ENCODE measurements around the gene FBXO11. TPM values are rescaled to one million over a fixed set of nuclear protein-coding genes. Genes with fewer than 3 reads are reported as not detected.

FBXO11 gene
- total and polyA plus RNA-seq, 2 donors (not counting 1 experiment from before 2014, with no cell fraction given) = 37.7 to 81.6 TPM

- H4K20me1 ChIP-seq (ENCODE audit: control insufficient read depth, extremely low read depth, insufficient read depth, low read length) = no peaks in the 10 kb centered on the region
- H2AFZ ChIP-seq (ENCODE audit: low read length) = no peak overlapping the region
Observed at GRCh38 chr2:47876912-47877311, 29.4 kb downstream of the FBXO11 start.

GRCh38 chr2:47872941-47873340, 33.4 kb downstream of the FBXO11 start:
- H3K36me3 ChIP-seq (ENCODE audit: control insufficient read depth, insufficient read depth, low read length) = no peaks in the 10 kb centered on the region
- H4K20me1 ChIP-seq (ENCODE audit: control insufficient read depth, extremely low read depth, insufficient read depth, low read length) = no peaks in the 10 kb centered on the region
- no peak for TF ChIP-seq EZH2 (IDR thresholded peaks at IDR 0.05; ENCODE audit: low read length, missing control alignments)
- TF ChIP-seq CTCF (conservative IDR thresholded peaks at IDR 0.05 in 1 of 2, IDR thresholded peaks at IDR 0.05 in 1 of 2; ENCODE audit: low read depth in 1 of 2, low read length in 2 of 2) = no peak
- H3K4me2 ChIP-seq (ENCODE audit: extremely low read depth, insufficient read depth, low read length) = no peak overlapping the region
- no peak overlapping the region for H2AFZ ChIP-seq (ENCODE audit: low read length)
- H3K4me3 ChIP-seq (replicated peaks in 1 of 4; ENCODE audit: control extremely low read depth in 1 of 4, insufficient read depth in 1 of 4, low read depth in 3 of 4, low read length in 4 of 4) = no peak overlapping the region
- H3K79me2 ChIP-seq (ENCODE audit: control insufficient read depth, insufficient read depth, low read length) = peaks cover 73% of the 10 kb centered on the region
- H3K9ac ChIP-seq (ENCODE audit: insufficient read depth, low read length) = no peak overlapping the region
- H3K4me1 ChIP-seq (ENCODE audit: control insufficient read depth, extremely low read depth, insufficient read depth, low read length) = no peaks in the 10 kb centered on the region
- H3K27ac ChIP-seq (ENCODE audit: insufficient read depth, low read length) = no peak overlapping the region
- no peaks in the 10 kb centered on the region for H3K9me3 ChIP-seq (ENCODE audit: control insufficient read depth, insufficient read depth, low read depth, low read length)
- no peaks in the 10 kb centered on the region for H3K27me3 ChIP-seq (ENCODE audit: control insufficient read depth, insufficient read depth, low read length)
- DNase-seq (ENCODE audit: low read depth in 2 of 2) = no peak

More at GRCh38 chr2:47876912-47877311, 29.4 kb downstream of the FBXO11 start:
- no peak overlapping the region for H3K4me3 ChIP-seq (replicated peaks in 1 of 4; ENCODE audit: control extremely low read depth in 1 of 4, insufficient read depth in 1 of 4, low read depth in 3 of 4, low read length in 4 of 4)
- no peaks in the 10 kb centered on the region for H3K4me1 ChIP-seq (ENCODE audit: control insufficient read depth, extremely low read depth, insufficient read depth, low read length)
- TF ChIP-seq CTCF (conservative IDR thresholded peaks at IDR 0.05 in 1 of 2, IDR thresholded peaks at IDR 0.05 in 1 of 2; ENCODE audit: low read depth in 1 of 2, low read length in 2 of 2) (no peak), EZH2 (IDR thresholded peaks at IDR 0.05; ENCODE audit: low read length, missing control alignments) (no peak)
- no peaks in the 10 kb centered on the region for H3K9me3 ChIP-seq (ENCODE audit: control insufficient read depth, insufficient read depth, low read depth, low read length)
- DNase-seq (ENCODE audit: low read depth in 2 of 2) = no peak
- H3K79me2 ChIP-seq (ENCODE audit: control insufficient read depth, insufficient read depth, low read length) = peaks cover 76% of the 10 kb centered on the region
- no peak overlapping the region for H3K4me2 ChIP-seq (ENCODE audit: extremely low read depth, insufficient read depth, low read length)
- H3K36me3 ChIP-seq (ENCODE audit: control insufficient read depth, insufficient read depth, low read length) = no peaks in the 10 kb centered on the region
- H3K9ac ChIP-seq (ENCODE audit: insufficient read depth, low read length) = no peak overlapping the region
- no peaks in the 10 kb centered on the region for H3K27me3 ChIP-seq (ENCODE audit: control insufficient read depth, insufficient read depth, low read length)
- H3K27ac ChIP-seq (ENCODE audit: insufficient read depth, low read length) = no peak overlapping the region

DNA sequence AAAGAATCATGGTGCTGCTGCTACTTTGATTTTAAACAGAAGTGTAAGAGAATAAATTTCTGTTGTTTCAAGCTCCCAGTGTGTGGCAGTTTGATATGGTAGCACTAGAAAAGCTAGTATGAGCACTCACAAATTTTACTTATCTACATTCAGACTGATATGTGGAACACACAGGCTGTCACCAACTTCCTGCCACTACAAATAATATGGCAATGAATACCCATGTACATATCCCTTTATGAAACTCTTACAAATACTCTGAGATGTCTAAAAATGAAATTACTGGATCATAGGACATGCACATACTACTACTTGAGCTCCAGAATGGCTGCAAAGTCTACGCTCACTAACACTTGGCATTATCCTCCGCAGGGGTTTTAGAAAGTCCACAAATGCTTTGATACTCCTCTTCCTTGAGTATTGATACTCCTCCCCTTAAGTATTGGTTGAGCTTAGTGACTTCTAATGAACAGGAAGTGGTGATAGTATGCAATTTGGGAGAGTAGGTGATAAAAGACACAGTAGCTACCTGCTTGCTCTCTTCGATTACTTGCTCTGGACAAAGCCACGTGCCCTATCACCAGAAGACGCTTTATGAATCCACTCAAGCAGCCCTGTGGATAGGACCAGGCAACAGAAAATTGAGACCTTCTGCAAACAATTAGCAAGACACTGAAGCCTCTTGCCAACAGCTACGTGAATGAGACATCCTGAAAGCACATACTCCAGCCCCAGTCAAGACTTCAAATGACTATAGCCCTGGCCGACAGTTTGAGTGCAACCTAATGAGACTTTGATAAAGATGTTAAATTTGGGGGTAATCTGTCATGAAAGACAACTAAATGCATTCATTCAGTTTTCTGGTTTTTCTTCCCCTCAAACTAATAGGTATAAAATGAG, 35.4 kb downstream of the FBXO11 start:
- TF ChIP-seq EZH2 (IDR thresholded peaks at IDR 0.05; ENCODE audit: low read length, missing control alignments) = no peak
- H3K9me3 ChIP-seq (ENCODE audit: control insufficient read depth, insufficient read depth, low read depth, low read length) = no peaks in the 10 kb centered on the region
- H3K27ac ChIP-seq (ENCODE audit: insufficient read depth, low read length) = no peak overlapping the region
- H3K27me3 ChIP-seq (ENCODE audit: control insufficient read depth, insufficient read depth, low read length) = no peaks in the 10 kb centered on the region
- H3K36me3 ChIP-seq (ENCODE audit: control insufficient read depth, insufficient read depth, low read length) = no peaks in the 10 kb centered on the region
- no peak overlapping the region for H2AFZ ChIP-seq (ENCODE audit: low read length)
- H3K4me3 ChIP-seq (replicated peaks in 1 of 4; ENCODE audit: control extremely low read depth in 1 of 4, insufficient read depth in 1 of 4, low read depth in 3 of 4, low read length in 4 of 4) = no peak overlapping the region
- no peak overlapping the region for H3K4me2 ChIP-seq (ENCODE audit: extremely low read depth, insufficient read depth, low read length)
- H4K20me1 ChIP-seq (ENCODE audit: control insufficient read depth, extremely low read depth, insufficient read depth, low read length) = peaks cover 4% of the 10 kb centered on the region
- no peak overlapping the region for H3K9ac ChIP-seq (ENCODE audit: insufficient read depth, low read length)
- peak in 1 of 2 donors; percentile 13 for DNase-seq (ENCODE audit: low read depth in 2 of 2)
- peaks cover 3% of the 10 kb centered on the region for H3K4me1 ChIP-seq (ENCODE audit: control insufficient read depth, extremely low read depth, insufficient read depth, low read length)
- peaks cover 78% of the 10 kb centered on the region for H3K79me2 ChIP-seq (ENCODE audit: control insufficient read depth, insufficient read depth, low read length)

Data from fibroblast of lung (primary cell).